GM12892 (cell line): ENCODE results near the gene SNHG17.
"Not testable (repeated sequence)": the region's sequence is repeated elsewhere in the genome, so short reads cannot be mapped to it uniquely, and the experiment has no call there.

Experiments used
- POLR2A ChIP-seq: IDR thresholded peaks from 2 replicates; pipeline ENCODE4 v1.6.1; 2011; ENCODE audit warnings: low read depth, low read length, control low read depth
- TAF1 ChIP-seq: IDR thresholded peaks from 2 replicates; pipeline ENCODE4 v1.6.1; 2011; ENCODE audit warnings: low read depth, mild to moderate bottlenecking, control low read depth, low read length, borderline replicate concordance

- TF ChIP-seq POLR2A, TAF1: not testable (repeated sequence)
These were observed 26.4 kb upstream of the SNHG17 start for GRCh38 chr20:38461569-38461968.
